GM19025 (cell line): ENCODE results near the gene CAB39.

Source experiments
- ATAC-seq: cut with Tn5 transposase; IDR thresholded peaks from one replicate; pipeline ENCODE4 v1.9.1; 2021; ENCODE audit warnings: mild to moderate bottlenecking, low read depth, moderate library complexity; ENCODE audit not compliant: unreplicated experiment

CAB39 gene

DNA sequence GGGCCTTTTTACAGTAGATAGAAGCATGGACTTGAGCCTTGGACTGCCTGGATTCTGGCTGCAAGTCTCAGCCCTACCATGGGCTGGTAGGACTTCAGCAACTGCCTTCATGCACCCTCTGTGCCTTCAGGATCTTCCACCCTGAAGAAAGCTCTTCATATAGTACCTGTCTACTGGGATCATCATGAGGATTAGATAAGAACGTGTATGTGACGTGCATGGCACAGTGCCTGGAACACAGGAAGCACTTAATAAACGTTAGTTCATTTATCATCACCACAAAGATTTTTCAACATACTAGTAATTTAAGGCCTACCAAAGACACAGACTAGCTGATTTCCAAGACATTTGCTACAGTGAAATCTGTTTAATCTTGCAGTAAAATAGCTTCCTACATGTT is 98.9 kb downstream of the CAB39 start:
- no peak for ATAC-seq

DNA sequence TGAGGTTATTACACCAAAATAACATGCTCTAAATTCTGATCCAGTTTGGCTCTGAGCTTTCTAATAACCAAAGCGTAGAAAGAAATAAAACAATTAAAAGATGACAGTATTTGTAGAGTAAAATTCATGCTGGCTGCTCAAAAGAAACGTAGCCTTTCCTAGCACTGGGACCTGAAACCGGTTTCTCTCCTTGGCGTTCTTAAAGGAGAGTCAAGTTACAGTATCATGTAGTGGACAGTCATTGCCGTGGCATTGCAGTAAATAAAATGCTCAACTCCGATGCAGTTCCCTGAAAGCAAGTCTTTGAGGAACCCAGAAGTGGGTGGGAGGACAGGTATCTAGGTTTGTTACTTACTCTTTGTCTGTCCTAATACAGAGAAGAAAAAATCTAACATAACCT is 99.4 kb downstream of the CAB39 start:
- ATAC-seq, result no peak

DNA sequence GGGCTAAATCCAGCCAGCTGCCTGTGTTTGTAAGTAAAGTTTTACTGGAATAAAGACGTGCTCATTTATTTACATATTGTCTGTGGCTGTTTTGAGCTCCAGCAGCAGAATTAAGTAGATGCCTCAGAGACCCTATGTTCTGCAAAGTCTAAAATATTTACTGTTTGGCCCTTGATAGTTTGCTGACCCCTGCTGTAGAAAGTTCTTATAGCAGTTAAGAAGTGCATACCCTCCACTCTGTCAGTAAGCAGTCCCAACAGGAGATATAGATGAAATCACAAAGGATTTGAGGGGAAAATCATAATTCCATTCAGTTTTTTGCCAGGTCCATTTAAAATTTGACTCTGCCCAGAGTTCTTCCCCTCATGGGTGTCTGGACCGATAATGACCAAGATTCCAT is 102.0 kb downstream of the CAB39 start:
- no peak for ATAC-seq

DNA sequence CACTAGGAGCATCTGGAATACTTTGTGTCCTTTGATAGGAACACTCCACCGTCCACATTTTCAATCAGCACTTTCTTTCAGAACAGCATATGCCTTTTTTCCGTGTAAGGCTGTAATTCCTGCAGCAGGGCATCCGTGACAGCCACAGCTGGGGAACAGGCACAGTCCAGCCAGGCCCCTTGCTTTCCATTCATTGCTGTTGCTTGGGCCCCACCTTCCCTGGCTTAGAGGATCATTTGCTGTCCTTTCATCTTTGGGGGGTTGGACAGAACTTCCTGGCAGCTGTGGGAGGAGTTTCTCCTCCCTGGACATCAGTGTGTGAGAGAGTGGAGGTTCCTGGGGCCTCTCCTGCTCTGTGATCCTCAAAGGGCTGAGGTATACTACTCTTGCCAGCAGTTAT is 102.4 kb downstream of the CAB39 start:
- no peak for ATAC-seq

DNA sequence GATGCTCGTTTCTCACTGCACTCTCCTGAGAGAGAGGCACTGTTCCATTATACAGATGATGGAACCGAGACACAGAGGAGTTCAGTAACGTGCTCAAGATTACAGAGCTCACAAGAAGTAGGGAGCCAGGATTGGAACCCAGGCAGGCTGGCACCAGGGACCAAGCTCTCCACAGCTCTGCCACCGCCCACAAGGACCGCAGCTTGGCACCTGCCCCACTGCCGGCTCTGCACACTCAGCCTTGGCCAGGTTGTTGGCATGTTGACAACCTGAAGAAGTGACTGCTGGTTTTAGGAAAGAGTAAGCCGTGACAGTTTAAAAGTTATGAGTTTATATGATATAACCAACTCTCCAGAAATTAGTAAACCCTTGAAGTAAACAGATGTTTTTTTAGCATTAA is 104.1 kb downstream of the CAB39 start:
- no peak for ATAC-seq

DNA sequence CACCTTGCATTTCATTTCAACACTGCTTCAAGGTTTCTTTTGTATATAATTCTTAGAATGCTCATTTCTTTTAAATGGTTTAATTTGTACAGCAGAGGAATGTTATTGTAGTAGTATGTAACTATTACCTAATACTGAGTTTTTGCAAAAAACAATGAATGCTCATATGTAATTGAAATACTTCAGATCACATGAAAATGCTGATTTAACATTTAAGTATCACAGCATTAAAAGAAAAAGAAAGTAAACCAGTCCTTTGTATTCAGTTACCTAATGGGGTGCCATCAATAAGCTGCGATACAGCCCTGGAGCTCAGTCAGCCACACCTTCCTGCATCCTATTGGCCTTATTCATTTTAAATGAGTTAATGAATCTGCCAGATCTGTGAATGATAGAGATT is 106.8 kb downstream of the CAB39 start:
- no peak for ATAC-seq

DNA sequence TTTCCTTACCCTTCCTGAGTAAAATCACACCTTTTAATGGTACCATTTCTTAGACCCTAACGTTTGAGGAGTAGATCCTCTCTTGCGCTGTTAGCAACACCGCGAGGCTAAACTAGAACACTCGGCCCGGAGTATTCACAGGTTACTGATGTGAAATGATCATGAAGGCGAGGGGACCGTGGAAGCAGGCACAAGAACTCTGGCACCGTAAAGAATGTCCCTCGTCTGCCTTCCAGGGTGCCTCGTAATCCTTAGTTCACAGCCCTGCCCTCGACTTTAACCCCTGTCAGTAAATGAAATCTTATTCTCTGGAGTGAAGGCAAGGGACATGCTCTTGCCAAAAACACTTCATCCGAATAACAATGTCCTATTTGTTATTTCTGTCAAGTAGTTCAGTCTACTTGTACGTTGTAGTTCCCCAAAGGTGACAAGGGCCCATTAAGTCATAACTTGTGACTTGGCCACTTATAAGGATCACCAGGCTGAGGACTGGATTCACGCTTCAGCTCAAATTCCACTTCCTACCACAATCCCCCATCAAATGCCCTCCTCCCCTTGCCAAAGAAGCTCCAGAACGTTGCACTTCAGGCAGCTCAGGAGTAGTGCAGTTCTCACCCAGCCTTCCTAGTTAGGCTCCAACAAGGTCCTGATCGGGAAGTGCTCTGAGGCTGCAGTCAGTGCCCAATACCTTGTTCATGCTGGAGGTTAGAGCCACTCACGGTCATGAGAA is 108.8 kb downstream of the CAB39 start:
- no peak for ATAC-seq

DNA sequence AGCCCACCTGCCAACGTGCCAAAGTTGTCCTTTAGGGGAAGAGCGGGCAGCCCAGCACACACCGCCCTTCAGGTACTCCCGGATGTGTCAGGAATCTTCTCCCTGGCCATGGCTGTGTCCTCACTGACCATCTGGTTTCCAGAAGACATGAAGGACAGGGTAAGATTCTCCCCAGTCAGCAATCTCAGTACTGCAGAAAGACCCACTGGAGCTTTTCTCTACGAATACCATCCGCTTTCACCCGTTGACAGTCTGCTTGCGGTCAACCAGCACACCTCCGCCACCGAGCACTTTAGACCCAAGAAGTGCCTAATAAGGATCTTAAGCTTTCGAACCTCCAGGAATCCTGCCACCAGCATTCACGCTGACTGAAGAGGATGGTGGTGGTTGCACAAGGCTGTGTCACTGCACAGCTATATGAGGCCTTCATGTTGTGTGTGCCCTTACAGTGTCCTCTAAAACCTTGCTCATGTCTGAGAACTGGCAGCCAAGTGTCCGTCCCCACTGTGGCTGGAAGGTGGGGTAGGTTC is 109.4 kb downstream of the CAB39 start:
- no peak for ATAC-seq

DNA sequence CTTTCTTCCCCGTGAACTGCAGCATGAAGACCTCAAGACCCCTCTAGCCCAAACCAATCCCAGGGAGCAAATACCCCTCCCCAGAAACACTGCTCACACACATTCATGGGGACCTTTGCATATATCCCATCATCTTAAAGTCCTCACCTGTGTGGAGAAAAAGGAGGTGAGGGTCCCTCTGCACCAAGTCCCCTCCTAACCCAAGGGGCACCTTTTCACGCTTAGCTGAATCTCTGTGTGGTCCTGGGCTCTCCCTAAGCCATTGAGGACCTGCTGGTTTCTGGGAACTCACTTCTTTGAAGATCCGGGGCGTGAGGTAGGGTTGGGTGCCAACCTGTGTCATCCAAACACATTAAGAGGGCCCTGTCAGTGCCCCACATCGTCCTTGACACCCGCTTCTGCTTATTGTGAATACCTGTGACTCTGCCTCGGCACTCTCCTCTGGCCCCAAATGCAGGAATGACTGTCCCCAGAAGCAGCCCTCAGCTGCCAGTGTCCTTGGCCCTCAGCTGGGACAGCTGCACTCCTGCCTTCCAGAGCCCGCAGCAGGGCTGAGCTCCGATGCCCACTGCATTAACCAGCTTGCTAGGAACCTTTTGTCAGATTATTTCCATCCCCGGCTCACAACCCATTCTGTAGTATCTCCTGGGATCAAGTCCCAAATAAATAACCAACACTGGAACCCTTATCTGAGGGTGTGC is 110.8 kb downstream of the CAB39 start:
- no peak for ATAC-seq

DNA sequence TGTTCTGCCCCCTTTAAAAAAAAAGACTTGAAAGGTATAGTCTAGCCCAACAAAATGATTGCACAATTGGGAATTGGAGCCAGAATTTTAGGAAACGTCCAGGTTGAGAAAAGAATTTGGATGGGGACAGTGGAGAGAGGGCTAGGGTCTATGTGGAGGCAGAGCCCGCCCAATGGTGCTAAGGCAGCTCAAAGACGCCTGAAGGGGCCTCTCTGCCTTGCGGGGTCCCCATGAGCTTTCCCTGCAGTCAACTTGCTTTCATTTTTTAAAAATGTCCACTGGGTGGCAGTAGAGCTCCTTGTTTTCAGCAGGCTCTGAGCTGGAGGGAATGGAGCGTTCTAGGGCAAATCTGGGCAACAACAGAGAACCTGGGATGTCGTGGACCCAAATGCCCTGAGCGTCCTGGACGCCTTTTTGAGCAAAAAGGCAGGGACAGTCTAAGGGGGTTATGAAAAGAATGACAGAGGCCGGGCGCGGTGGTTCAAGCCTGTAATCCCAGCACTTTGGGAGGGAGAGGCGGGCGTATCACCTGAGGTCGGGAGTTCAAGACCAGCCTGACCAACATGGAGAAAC is 111.8 kb downstream of the CAB39 start:
- ATAC-seq, result no peak

DNA sequence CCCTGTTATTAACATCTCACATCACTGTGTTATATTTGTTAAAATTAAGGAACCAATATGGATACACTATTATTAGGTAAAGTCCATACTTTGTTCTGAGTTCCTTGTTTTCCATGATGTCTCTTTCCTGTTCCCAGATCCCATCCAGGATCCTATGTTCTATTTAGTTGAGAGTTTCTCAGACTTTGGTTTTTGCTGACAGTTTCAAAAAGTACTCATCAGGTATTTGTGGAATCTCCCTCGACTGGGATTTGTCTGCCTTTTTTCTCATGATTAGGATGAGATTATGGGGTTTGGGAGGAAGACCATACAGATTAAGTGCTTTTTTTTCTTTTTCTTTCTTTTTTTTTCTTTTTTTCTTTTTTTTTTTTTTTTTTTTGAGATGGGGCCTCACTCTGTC is 112.7 kb downstream of the CAB39 start:
- ATAC-seq, result no peak

DNA sequence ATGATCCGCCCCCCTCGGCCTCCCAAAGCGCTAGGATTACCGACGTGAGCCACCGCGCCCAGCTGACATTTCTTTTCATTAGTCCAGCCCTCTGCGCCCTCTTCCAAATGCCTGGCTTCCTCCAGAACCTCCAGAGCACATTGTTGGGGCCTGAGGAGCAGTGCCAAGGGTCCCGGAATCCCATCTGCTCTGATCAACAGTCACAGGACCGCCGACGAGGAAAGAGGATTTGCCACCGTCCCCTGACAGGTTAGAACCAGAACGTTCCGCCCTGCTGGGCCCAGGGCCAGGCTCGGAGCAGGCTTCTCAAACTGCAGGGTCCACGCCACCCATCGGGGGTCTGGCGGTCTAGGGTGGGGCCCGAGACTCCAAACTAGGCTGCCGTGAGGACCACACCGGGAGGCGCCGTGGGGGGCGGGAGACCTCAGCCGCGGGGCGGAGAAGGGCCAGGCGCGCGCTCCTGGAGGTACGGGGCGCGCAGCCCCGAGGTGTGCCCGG is 115.2 kb downstream of the CAB39 start:
- ATAC-seq, result no peak

DNA sequence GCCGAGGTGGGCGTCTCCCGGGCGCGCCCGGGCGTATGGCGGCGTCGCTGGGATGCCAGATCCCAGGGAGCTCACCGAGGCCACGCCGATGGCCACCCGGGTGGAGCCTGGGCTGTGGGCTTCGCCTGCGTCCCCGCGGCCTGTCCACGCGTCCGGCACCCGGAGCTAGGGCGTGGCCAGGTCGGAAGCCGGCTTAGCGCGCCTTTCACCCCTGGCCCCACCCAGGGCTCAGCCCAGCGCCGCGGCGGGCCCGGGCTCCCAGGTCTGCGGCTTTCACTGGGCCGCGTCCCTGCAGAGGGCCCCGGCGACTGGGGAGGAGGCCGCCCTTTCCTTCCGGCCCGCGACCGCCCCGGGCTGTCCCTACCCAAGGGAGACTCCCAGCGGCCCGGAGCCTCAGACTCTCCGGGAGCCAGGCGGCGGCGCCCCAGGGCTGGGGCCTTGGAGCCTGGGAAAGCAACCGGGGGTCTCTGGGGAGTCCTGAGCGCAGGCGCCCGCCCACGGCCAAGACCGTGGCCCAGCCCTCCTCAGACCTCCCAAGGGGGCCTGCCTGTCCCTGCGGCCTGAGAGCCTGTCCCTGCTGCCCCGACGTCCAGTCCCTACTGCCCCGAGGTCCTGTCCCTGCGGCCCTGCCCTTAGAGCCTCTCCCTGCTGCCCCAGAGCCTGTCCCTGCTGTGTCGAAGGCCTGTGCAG is 115.8 kb downstream of the CAB39 start:
- no peak for ATAC-seq

DNA sequence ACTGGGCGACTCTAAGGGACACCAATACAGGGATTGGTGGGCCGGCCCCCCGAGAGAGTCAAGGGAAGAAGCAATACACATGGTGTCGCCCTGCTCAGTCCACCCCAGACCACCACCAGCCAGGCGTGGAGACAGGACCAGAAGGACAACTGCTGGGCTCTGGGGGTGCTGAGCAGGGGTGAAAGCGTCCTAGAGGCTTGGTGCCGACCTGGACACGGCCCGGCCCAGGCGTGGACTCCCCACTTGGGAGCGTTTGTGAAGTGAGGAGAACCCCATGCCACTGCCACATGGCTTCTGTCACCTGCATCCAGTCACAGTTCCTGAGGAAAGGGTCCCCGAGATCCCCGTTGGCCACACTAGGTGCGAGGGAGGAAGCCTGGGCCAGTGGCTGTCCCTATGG is 116.7 kb downstream of the CAB39 start:
- no peak for ATAC-seq

DNA sequence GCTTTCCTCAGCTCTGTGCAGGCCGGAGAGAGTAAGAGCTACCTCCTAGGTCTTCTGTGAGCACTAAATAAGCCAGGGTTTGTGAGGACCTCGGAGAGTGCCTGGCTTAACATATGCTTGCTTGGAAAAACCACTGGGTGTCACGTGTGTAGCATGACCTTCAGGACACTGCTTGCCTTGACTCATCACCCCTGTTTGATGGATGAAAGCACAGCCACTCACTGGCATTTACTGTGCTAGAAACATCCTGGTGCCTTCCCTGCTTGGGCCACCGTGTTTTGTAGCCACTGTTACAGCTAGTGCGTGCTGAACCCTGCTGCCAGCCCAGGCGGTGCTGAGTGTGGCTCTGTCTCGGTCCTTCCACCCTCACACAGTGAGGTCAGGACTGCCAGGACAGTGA is 117.3 kb downstream of the CAB39 start:
- ATAC-seq, result no peak

DNA sequence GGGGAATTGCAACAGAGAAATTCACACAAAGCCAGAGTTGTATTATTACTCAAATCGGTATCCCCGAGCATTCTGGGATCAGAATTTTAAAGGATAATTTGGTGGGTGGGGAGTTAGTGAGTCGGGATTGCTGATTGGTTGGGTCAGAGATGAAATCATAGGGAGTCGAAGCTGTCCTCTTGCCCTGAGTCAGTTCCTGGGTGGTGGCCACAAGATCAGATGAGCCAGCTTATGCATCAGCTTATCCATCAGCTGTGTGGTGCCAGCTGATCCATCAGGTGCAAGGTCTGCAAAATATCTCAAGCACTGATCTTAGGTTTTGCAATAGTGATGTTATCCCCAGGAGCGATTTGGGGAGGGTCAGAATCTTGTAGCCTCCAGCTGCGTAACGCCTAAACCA is 117.8 kb downstream of the CAB39 start:
- ATAC-seq, result no peak

DNA sequence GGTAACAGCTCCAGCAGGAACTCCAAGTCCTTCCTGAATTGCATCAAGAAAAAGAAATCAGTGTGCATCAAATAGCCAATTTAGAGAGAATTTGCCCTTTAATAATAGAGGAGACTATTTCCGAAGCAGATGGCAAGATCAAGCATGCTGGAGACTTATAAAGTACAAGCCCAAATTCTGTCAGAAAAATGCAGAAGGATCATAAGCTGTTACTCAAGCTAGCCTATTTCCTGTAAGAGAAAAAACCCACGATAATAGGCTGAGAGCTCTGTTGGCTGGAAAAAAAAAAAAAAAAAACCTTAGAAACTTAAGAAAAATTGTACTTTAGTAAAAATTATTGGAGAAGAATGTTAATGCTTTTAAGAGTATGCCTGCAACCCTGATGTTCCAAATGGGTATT is 127.7 kb downstream of the CAB39 start:
- no peak for ATAC-seq

DNA sequence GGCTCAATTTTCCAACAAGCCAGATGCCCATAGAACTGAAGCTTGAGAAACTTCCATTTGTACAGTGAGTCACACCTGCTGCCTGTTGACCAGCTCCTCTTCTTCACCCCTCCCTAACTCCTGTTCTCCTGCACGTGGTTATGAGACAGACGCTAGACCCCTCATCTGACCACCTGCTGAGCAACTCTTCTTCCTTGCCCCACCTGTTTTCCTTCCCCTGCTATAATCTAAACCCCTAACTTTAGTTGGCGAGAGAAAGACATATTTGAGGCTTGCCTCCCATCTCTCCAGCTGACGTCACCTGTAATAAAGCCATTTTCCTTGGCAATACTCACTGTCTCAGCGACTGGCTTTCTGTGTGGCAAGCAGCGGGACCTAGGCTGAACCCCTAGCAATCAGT is 129.8 kb downstream of the CAB39 start:
- no peak for ATAC-seq

DNA sequence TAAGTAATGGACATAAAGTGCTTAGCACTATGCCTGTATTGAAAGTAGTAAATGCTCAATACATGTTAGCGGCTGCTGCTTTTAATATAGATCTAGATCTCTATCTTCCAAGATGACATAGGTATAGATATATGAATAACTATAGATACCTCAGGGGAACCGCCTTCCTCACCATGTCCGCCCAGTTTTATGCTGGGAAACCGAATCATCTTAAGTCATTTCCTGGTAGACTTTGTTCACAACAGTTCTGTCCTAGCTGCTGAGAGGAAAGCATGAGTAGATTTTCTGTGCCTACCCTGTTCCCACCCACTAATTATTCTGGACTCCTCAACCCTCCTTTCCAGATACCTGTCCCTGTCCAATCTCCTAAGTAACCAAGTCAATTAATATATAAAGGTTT is 130.5 kb downstream of the CAB39 start:
- no peak for ATAC-seq

DNA sequence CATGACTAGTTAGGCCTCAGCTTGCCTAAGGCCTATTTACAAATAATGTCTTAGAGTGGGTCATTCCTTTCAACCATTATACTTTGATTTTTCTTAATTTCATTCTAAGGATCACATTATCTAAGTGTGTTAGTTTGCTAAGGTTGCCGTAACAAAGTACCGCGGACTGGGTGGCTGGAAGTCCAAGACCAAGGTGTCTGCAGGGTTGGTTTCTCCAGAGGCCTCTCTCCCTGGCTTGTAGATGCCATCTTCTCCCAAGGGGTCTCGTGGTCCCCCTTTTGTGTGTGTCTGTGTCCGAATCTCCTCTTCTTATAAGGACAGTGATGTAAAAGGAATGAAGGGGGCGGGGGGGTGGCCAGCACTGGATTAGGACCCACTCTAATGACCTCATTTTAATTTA is 133.7 kb downstream of the CAB39 start:
- ATAC-seq, result no peak

DNA sequence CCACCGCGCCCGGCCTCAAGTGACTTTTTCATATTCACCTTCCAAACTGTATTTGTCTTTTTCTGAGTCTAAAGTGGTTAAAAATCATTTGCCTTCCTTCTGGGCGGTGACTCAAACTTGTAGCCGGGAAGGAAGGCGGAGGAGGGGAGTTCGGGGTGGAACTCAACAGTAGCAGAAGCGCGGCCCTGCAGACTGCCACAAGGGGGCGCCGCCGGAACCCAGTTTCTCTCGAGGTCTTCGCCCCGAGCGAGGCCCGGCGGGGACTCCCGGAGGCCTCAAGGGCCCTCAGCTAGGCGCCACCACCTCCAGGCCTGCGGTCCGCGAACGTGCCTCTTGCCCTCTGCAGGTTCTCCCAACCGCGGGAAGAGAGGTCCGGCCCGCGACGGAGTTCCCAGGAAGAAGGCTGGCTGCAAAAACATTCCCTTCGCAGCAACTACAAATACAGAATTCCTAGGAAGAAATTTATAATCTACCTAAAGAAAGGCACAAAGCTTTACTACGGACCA is 135.3 kb downstream of the CAB39 start:
- peak; percentile 89 for ATAC-seq
